K562 (cell line): ENCODE data around the gene TAF1D. TPM values are rescaled to one million over a fixed set of nuclear protein-coding genes. Genes with fewer than 3 reads are reported as not detected.

Source experiments
- DACH1 ChIP-seq: fragments of 450-650 bp; IDR thresholded peaks from 2 replicates; pipeline ENCODE4 v1.6.1; 2018; ENCODE audit not compliant: partially characterized antibody
- EHMT2 ChIP-seq: fragments of 450-650 bp; IDR thresholded peaks from 2 replicates; pipeline ENCODE4 v1.6.1; 2018; ENCODE audit warnings: antibody characterized with exemption
- FOXJ3 ChIP-seq: sonication (generic); formaldehyde crosslinking; IDR thresholded peaks from 2 replicates; pipeline ENCODE4 v1.4.0; 2020; ENCODE audit warnings: mild to moderate bottlenecking, missing genetic modification reagents
- HNRNPLL ChIP-seq: fragments of 200-400 bp; formaldehyde crosslinking; IDR thresholded peaks from 2 replicates; pipeline ENCODE4 v1.6.1; 2017; ENCODE audit warnings: low read length, low read depth, mild to moderate bottlenecking; ENCODE audit not compliant: poor library complexity, severe bottlenecking
- HOMEZ ChIP-seq: fragments of 250-450 bp; sonication (Bioruptor Pico); IDR thresholded peaks from 2 replicates; pipeline ENCODE4 v1.4.0; 2020; ENCODE audit warnings: mild to moderate bottlenecking, moderate library complexity
- KAT7 ChIP-seq: sonication (generic); formaldehyde crosslinking; IDR thresholded peaks from 2 replicates; pipeline ENCODE4 v1.8.0; 2022; ENCODE audit warnings: missing genetic modification reagents, mild to moderate bottlenecking, borderline replicate concordance
- MAFK ChIP-seq: IDR thresholded peaks from 2 replicates; pipeline ENCODE4 v1.6.1; 2011; ENCODE audit warnings: low read length, improper control_type of control experiment
- MBD1 ChIP-seq: fragments of 250-450 bp; sonication (Bioruptor Pico); IDR thresholded peaks from 2 replicates; pipeline ENCODE4 v1.8.0; 2022; ENCODE audit warnings: inconsistent platforms
- MLLT1 ChIP-seq, 2 experiments: fragments of 450-650 bp; IDR thresholded peaks; 2 replicates each; pipeline ENCODE4 v1.6.1; 2016
- NCOA6 ChIP-seq: fragments of 450-650 bp; IDR thresholded peaks from 2 replicates; pipeline ENCODE4 v1.6.1; 2017; ENCODE audit warnings: mild to moderate bottlenecking
- PKNOX1 ChIP-seq: fragments of 450-650 bp; IDR thresholded peaks from 2 replicates; pipeline ENCODE4 v1.6.1; 2016
- RBM34 ChIP-seq: fragments of 200-400 bp; formaldehyde crosslinking; IDR thresholded peaks from 2 replicates; pipeline ENCODE4 v1.6.1; 2018; ENCODE audit warnings: low read length, borderline replicate concordance; ENCODE audit not compliant: insufficient read depth
- SPI1 ChIP-seq: IDR thresholded peaks from 2 replicates; pipeline ENCODE4 v1.6.1; 2011; ENCODE audit warnings: low read depth, low read length, control low read depth, borderline replicate concordance
- TAF1 ChIP-seq: IDR thresholded peaks from 2 replicates; pipeline ENCODE4 v1.6.1; 2011; ENCODE audit warnings: mild to moderate bottlenecking, low read length, moderate library complexity; ENCODE audit not compliant: insufficient read depth, control insufficient read depth, severe bottlenecking; ENCODE audit errors: extremely low read depth
- ZBTB17 ChIP-seq: fragments of 450-650 bp; formaldehyde crosslinking; IDR thresholded peaks from 2 replicates; pipeline ENCODE4 v1.4.0; 2020; ENCODE audit warnings: mild to moderate bottlenecking
- ZFP30 ChIP-seq: fragments of 250-450 bp; sonication (Bioruptor Pico); IDR thresholded peaks from 2 replicates; pipeline ENCODE4 v1.8.0; 2022; ENCODE audit warnings: moderate library complexity, mild to moderate bottlenecking, inconsistent platforms, borderline replicate concordance
- ZNF12 ChIP-seq: sonication (generic); formaldehyde crosslinking; IDR thresholded peaks from 2 replicates; pipeline ENCODE4 v1.4.0; 2020; ENCODE audit warnings: mild to moderate bottlenecking, missing genetic modification reagents
- ZNF316 ChIP-seq: fragments of 450-650 bp; IDR thresholded peaks from 2 replicates; pipeline ENCODE4 v1.6.1; 2016
- ZNF354B ChIP-seq: fragments of 250-450 bp; sonication (Bioruptor Pico); IDR thresholded peaks from 2 replicates; pipeline ENCODE4 v1.4.0; 2020
- polyA plus RNA-seq, 8 experiments: library from polyadenylated mRNA; depleted of rRNA in 4 of 8; stranded (reverse) in 5 of 8; unstranded in 3 of 8; fragments of >200 nt; fragmentation: Nextera tagmentation in 2 of 8; fragmentation: Illumina TruSeq in 1 of 8; extraction: Ambion mirVana in 2 of 8; extraction: Trizol in 1 of 8; gene quantifications; 2 replicates each; pipeline versions ENCODE4 v1.2.1 to v1.2.3, GENCODE V29; 2011 to 2014; ENCODE audit warnings: inconsistent platforms in 1 of 8, missing spikeins in 1 of 8
- total RNA-seq, 7 experiments: library from RNA; depleted of rRNA in 6 of 7; stranded (reverse); fragments of >200 nt in 6 of 7; fragmentation: Illumina TruSeq in 2 of 7; extraction: Trizol in 2 of 7; gene quantifications; 2 replicates each; pipeline versions ENCODE4 v1.2.1 to v1.2.3, GENCODE V29; 2011 to 2021; ENCODE audit warnings: low replicate concordance in 1 of 7
- TF ChIP-seq, protein P1 (sequence below): fragments of 250-450 bp; sonication (Bioruptor Pico); IDR thresholded peaks from 2 replicates; pipeline ENCODE4 v1.8.0; 2021; ENCODE audit warnings: borderline replicate concordance, mild to moderate bottlenecking, moderate library complexity; ENCODE audit not compliant: poor library complexity, severe bottlenecking
- TF ChIP-seq, protein P2 (sequence below): fragments of 450-650 bp; formaldehyde crosslinking; IDR thresholded peaks from 2 replicates; pipeline ENCODE4 v1.4.0; 2020; ENCODE audit warnings: mild to moderate bottlenecking

TAF1D gene
- total and polyA plus RNA-seq, 9 of the 15 experiments (the other 6 are each of a cell fraction or from before 2014, with no cell fraction given): 122 to 347 (median 250) TPM

- TF ChIP-seq ZBTB17 (CRISPR knock-in tag) (peak; percentile 55; the same call in 1 of the 2 replicates), MBD1 (CRISPR knock-in tag) (no peak), RBM34 (no peak), SPI1 (no peak), MLLT1 (IDR thresholded peaks at IDR 0.05) (0 out of 4 replicates have a peak, but pooled peaks of 1 of the 2 experiments have one; percentile 14), NCOA6 (no peak), TAF1 (peak; percentile 88), KAT7 (CRISPR knock-in tag) (peak; percentile 80; the same call in 1 of the 2 replicates), ZNF354B (no peak), DACH1 (no peak), HOMEZ (CRISPR knock-in tag) (no peak), ZNF316 (peak; percentile 19; the same call in 1 of the 2 replicates), ZFP30 (CRISPR knock-in tag) (no peak), PKNOX1 (no peak), HNRNPLL (peak; percentile 67), MAFK (no peak), FOXJ3 (CRISPR knock-in tag) (no peak), ZNF12 (CRISPR knock-in tag) (0 out of 2 replicates have a peak, but pooled peaks have one; percentile 62), EHMT2 (no peak)
- TF ChIP-seq, protein P1, sequence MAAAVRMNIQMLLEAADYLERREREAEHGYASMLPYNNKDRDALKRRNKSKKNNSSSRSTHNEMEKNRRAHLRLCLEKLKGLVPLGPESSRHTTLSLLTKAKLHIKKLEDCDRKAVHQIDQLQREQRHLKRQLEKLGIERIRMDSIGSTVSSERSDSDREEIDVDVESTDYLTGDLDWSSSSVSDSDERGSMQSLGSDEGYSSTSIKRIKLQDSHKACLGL (CRISPR knock-in tag): no peak
- TF ChIP-seq, protein P2, sequence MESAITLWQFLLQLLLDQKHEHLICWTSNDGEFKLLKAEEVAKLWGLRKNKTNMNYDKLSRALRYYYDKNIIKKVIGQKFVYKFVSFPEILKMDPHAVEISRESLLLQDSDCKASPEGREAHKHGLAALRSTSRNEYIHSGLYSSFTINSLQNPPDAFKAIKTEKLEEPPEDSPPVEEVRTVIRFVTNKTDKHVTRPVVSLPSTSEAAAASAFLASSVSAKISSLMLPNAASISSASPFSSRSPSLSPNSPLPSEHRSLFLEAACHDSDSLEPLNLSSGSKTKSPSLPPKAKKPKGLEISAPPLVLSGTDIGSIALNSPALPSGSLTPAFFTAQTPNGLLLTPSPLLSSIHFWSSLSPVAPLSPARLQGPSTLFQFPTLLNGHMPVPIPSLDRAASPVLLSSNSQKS (CRISPR knock-in tag): no peak
These were observed 43.0 kb upstream of the TAF1D start, which contains the start of gene MED17 (continued) for GRCh38 chr11:93784145-93784934.
